Measurements from ENCODE around the gene MCM5. TPM values are rescaled to one million over a fixed set of nuclear protein-coding genes. Genes with fewer than 3 reads are reported as not detected.

MCM5 gene
- total RNA-seq, 1 experiment from 2014 or later, result 112 TPM

DNA sequence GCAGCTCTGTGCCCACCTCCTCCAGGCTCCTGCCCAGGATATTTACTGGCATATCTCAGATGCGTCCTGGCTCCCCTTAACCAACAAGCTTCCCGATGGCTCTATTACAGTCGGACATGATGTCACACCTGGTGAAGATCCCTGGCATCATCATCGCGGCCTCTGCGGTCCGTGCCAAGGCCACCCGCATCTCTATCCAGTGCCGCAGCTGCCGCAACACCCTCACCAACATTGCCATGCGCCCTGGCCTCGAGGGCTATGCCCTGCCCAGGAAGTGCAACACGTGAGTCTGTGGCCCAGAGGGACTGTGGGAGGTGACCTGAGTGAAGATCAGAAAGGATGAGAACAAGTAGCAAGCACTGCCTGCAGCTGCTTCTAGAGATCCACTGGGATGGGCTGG lies 6.5 kb downstream of the MCM5 start:
- no peak overlapping the region for H3K4me2 ChIP-seq (ENCODE audit: low read length)
- DNase-seq (no peak), ATAC-seq (no peak)
- H3K4me3 ChIP-seq (ENCODE audit: low read length), result no peak overlapping the region
- peaks cover 47% of the 10 kb centered on the region; the same call in 1 of the 2 replicates for H3K36me3 ChIP-seq (ENCODE audit: low read depth, low read length)
- no peaks in the 10 kb centered on the region for H4K20me1 ChIP-seq (ENCODE audit: low read length)
- no peak overlapping the region for H3K27ac ChIP-seq (ENCODE audit: low read length)
- H3K79me2 ChIP-seq (ENCODE audit: low read length), result peaks cover 15% of the 10 kb centered on the region
- TF ChIP-seq EZH2phosphoT487 (IDR thresholded peaks at IDR 0.05; ENCODE audit: borderline replicate concordance, low read length), result no peak
- no peak for TF ChIP-seq EZH2 (IDR thresholded peaks at IDR 0.05; ENCODE audit: low read length, unreplicated experiment)
- TF ChIP-seq, protein P1, sequence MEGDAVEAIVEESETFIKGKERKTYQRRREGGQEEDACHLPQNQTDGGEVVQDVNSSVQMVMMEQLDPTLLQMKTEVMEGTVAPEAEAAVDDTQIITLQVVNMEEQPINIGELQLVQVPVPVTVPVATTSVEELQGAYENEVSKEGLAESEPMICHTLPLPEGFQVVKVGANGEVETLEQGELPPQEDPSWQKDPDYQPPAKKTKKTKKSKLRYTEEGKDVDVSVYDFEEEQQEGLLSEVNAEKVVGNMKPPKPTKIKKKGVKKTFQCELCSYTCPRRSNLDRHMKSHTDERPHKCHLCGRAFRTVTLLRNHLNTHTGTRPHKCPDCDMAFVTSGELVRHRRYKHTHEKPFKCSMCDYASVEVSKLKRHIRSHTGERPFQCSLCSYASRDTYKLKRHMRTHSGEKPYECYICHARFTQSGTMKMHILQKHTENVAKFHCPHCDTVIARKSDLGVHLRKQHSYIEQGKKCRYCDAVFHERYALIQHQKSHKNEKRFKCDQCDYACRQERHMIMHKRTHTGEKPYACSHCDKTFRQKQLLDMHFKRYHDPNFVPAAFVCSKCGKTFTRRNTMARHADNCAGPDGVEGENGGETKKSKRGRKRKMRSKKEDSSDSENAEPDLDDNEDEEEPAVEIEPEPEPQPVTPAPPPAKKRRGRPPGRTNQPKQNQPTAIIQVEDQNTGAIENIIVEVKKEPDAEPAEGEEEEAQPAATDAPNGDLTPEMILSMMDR (conservative IDR thresholded peaks at IDR 0.05; ENCODE audit: low read depth, low read length), result no peak
- ChIA-PET CTCF (no interaction called here), POLR2A (ENCODE audit: unreplicated experiment) (no interaction called here)
- no peak overlapping the region for H2AFZ ChIP-seq (ENCODE audit: low read length)
- H3K9me3 ChIP-seq (ENCODE audit: low read length), result no peaks in the 10 kb centered on the region
- H3K9ac ChIP-seq (ENCODE audit: low read length), result no peak overlapping the region
- H3K9me2 ChIP-seq (replicated peaks; ENCODE audit: low read length), result no peaks in the 10 kb centered on the region
- BruUV-seq (replicated peaks), result no TSS peak
- no peaks in the 10 kb centered on the region for H3K27me3 ChIP-seq (ENCODE audit: low read length)
- H3F3A ChIP-seq (ENCODE audit: low read length, unreplicated experiment), result no peaks in the 10 kb centered on the region
- intact Hi-C loops (cut with micrococcal nuclease), result no loop called here
- H3K4me1 ChIP-seq (ENCODE audit: insufficient read depth, low read length), result peaks cover 7% of the 10 kb centered on the region

DNA sequence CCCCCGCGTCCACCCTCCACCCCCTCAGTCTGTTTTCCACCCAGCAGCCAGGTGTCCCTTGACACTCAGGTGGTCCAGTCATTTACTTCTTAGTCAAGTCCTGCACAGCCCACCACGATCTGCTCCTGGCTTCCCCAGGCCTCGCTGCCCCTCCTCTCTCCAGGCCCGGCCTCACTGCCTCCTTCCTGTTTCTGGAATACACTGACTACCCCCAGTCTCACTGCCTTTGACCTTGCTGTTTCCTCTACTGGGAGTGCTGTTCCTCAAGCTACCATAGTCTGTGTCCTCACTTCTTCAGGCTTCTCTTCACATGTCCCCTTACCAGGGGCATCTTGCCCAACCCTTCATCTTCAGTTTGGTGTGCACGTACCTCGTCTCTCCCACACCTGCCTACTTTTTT lies 7.4 kb downstream of the MCM5 start:
- BruUV-seq (replicated peaks), result no TSS peak
- H3K9me3 ChIP-seq (ENCODE audit: low read length), result no peaks in the 10 kb centered on the region
- no peak for ATAC-seq
- H3K4me3 ChIP-seq (ENCODE audit: low read length), result no peak overlapping the region
- H3K27me3 ChIP-seq (ENCODE audit: low read length), result no peaks in the 10 kb centered on the region
- no peaks in the 10 kb centered on the region for H3K9me2 ChIP-seq (replicated peaks; ENCODE audit: low read length)
- intact Hi-C loops (cut with micrococcal nuclease), result no loop called here
- H3K9ac ChIP-seq (ENCODE audit: low read length), result no peak overlapping the region
- H3F3A ChIP-seq (ENCODE audit: low read length, unreplicated experiment), result no peaks in the 10 kb centered on the region
- no peaks in the 10 kb centered on the region for H4K20me1 ChIP-seq (ENCODE audit: low read length)
- H3K27ac ChIP-seq (ENCODE audit: low read length), result no peak overlapping the region
- H3K36me3 ChIP-seq (ENCODE audit: low read depth, low read length), result peaks cover 47% of the 10 kb centered on the region; the same call in 1 of the 2 replicates
- peaks cover 6% of the 10 kb centered on the region; the same call in 1 of the 2 replicates for H3K79me2 ChIP-seq (ENCODE audit: low read length)
- no peak for DNase-seq
- TF ChIP-seq EZH2 (IDR thresholded peaks at IDR 0.05; ENCODE audit: low read length, unreplicated experiment) (no peak), EZH2phosphoT487 (IDR thresholded peaks at IDR 0.05; ENCODE audit: borderline replicate concordance, low read length) (no peak)
- TF ChIP-seq, protein P1 (conservative IDR thresholded peaks at IDR 0.05; ENCODE audit: low read depth, low read length), result no peak
- no peaks in the 10 kb centered on the region for H3K4me1 ChIP-seq (ENCODE audit: insufficient read depth, low read length)
- POLR2A ChIA-PET (ENCODE audit: unreplicated experiment), result no interaction called here
- CTCF ChIA-PET, result no interaction called here
- no peak overlapping the region for H2AFZ ChIP-seq (ENCODE audit: low read length)
- H3K4me2 ChIP-seq (ENCODE audit: low read length), result no peak overlapping the region

DNA sequence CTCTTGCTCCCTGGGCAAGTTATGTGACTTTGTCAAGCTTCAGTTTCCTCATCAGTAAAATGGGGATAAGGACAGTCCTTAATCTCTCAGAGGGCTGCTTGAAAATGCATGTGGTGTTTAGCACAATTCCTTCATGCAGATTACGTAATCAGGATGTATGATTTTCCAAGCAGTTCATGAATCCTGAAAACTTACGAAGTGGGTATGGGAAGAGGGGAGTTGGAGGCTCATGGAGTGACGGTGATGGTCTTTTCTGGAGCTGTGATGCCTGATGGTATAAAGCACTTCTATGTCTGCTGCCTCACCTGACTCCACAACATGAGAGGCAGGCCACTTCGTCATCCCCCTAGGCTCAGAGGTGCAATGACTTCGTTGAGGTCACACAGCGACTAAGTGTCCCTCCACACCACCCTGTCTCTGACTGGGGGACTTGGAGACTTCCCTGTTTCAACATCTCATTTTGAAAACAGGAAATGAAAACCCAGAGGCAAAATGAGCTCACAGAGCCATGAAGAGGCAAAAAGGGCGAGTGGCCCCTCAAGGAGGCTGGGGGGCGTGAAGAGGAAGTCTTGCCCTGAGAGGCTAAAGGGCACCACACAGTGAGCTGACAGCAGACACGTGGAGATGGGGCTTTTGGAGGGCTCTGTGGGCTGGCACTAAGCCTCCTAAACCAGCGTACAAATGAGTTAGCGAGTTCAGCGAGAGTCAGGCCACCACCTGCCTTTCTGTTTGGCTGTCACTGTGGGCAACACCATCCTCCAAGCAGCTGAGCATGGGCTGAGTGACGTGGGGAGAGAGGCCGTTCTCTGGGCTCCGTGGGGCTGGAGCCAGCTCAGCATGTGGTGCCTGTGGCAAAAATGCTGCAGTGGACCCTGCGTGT lies 10.1 kb downstream of the MCM5 start:
- Histone ChIP-seq H3K4me3 (ENCODE audit: low read length) (no peak overlapping the region), H4K20me1 (ENCODE audit: low read length) (no peaks in the 10 kb centered on the region), H3K27ac (ENCODE audit: low read length) (no peak overlapping the region), H2AFZ (ENCODE audit: low read length) (no peak overlapping the region), H3K4me1 (ENCODE audit: insufficient read depth, low read length) (no peaks in the 10 kb centered on the region), H3K4me2 (ENCODE audit: low read length) (no peak overlapping the region), H3K9me3 (ENCODE audit: low read length) (no peaks in the 10 kb centered on the region), H3F3A (ENCODE audit: low read length, unreplicated experiment) (no peaks in the 10 kb centered on the region), H3K9ac (ENCODE audit: low read length) (no peak overlapping the region), H3K36me3 (ENCODE audit: low read depth, low read length) (peaks cover 35% of the 10 kb centered on the region), H3K9me2 (replicated peaks; ENCODE audit: low read length) (no peaks in the 10 kb centered on the region), H3K27me3 (ENCODE audit: low read length) (no peaks in the 10 kb centered on the region), H3K79me2 (ENCODE audit: low read length) (no peaks in the 10 kb centered on the region)
- no TSS peak for BruUV-seq (replicated peaks)
- ATAC-seq (no peak), DNase-seq (no peak)
- intact Hi-C loops (cut with micrococcal nuclease), result no loop called here
- ChIA-PET POLR2A (ENCODE audit: unreplicated experiment) (no interaction called here), CTCF (no interaction called here)
- no peak for TF ChIP-seq EZH2phosphoT487 (IDR thresholded peaks at IDR 0.05; ENCODE audit: borderline replicate concordance, low read length)
- TF ChIP-seq EZH2 (IDR thresholded peaks at IDR 0.05; ENCODE audit: low read length, unreplicated experiment), result no peak
- TF ChIP-seq, protein P1 (conservative IDR thresholded peaks at IDR 0.05; ENCODE audit: low read depth, low read length), result no peak

Data from PC-3 (cell line).